GM12801 (cell line): ENCODE data around the gene EMX1.

ENCODE experiments used
- TF ChIP-seq, protein P1 (sequence below): IDR thresholded peaks from one replicate; pipeline ENCODE4 v1.5.1; 2011; ENCODE audit warnings: control low read depth; ENCODE audit not compliant: insufficient read length; ENCODE audit errors: extremely low read depth

Gene EMX1

GRCh38 chr2:72917138-72917876 lies at the start of gene EMX1:
Gene EMX1 (plus strand): TSS chr2:72917519. CDS start chr2:72917853, 334 bp downstream.
- TF ChIP-seq, protein P1, sequence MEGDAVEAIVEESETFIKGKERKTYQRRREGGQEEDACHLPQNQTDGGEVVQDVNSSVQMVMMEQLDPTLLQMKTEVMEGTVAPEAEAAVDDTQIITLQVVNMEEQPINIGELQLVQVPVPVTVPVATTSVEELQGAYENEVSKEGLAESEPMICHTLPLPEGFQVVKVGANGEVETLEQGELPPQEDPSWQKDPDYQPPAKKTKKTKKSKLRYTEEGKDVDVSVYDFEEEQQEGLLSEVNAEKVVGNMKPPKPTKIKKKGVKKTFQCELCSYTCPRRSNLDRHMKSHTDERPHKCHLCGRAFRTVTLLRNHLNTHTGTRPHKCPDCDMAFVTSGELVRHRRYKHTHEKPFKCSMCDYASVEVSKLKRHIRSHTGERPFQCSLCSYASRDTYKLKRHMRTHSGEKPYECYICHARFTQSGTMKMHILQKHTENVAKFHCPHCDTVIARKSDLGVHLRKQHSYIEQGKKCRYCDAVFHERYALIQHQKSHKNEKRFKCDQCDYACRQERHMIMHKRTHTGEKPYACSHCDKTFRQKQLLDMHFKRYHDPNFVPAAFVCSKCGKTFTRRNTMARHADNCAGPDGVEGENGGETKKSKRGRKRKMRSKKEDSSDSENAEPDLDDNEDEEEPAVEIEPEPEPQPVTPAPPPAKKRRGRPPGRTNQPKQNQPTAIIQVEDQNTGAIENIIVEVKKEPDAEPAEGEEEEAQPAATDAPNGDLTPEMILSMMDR: no peak

GRCh38 chr2:72871060-72871459 lies 46.3 kb upstream of the EMX1 start:
- TF ChIP-seq, protein P1: no peak

- TF ChIP-seq, protein P1: no peak
Measured at GRCh38 chr2:72871880-72872279, 45.4 kb upstream of the EMX1 start.

- TF ChIP-seq, protein P1: no peak
Measured at GRCh38 chr2:72883356-72883962, 33.9 kb upstream of the EMX1 start.

- TF ChIP-seq, protein P1: no peak
Measured at GRCh38 chr2:72886505-72887031, 30.8 kb upstream of the EMX1 start.

DNA sequence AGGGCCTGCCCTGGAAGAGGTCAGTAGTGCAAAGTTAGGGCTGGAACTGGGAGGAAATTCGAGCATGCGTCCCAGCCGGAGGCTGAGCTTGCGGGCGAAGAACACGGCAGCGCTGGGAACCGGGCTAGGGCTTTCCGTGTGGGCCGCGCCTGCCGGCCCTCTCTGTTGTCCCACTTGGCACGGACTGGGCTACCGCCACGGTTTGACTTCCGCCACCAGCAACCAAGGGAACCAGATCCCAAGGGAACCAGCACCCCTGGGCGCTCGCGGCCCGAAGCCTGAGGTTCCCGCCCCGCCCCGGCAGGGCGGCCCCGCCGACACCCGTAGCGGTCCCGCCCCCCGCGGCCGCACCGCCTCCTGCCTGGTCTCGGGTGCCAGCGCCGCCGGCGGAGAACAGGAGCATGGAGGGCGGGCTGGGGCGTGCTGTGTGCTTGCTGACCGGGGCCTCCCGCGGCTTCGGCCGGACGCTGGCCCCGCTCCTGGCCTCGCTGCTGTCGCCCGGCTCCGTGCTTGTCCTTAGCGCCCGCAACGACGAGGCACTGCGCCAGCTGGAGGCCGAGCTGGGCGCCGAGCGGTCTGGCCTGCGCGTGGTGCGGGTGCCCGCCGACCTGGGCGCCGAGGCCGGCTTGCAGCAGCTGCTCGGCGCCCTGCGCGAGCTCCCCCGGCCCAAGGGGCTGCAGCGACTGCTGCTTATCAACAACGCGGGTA lies 30.1 kb upstream of the EMX1 start, which contains the start of gene SPR:
SPR (plus strand) TSS at position 377 of the 708 bp plus-strand sequence; CDS start at position 402, 25 bp downstream.
- TF ChIP-seq, protein P1: no peak
